Measurements from ENCODE around the gene TPO. TPM values are rescaled to one million over a fixed set of nuclear protein-coding genes. Genes with fewer than 3 reads are reported as not detected.

Gene TPO
- total RNA-seq, 5 donors from 2014 or later (not counting 1 experiment from before 2014, with no cell fraction given) = 0.18 to 0.26 TPM; not detected in 3

GRCh38 chr2:1497122-1497611, 83.9 kb downstream of the TPO start:
- H3K4me1 Mint-ChIP-seq = peaks cover 0 to 5% (median 2%) of the 10 kb centered on the region in 3 donors
- H3K27me3 ChIP-seq (replicated peaks in 1 of 2; ENCODE audit: control insufficient read depth in 2 of 2, extremely low read depth in 1 of 2, insufficient read depth in 2 of 2, low read length in 1 of 2) = no peaks in the 10 kb centered on the region
- ATAC-seq (replicated peaks in 1 of 4) (no peak), DNase-seq (no peak)
- H3K4me3 Mint-ChIP-seq = no peak overlapping the region
- no peak overlapping the region for H3K27ac Mint-ChIP-seq
- ChIA-PET CTCF (no interaction called here), POLR2A (no interaction called here)
- H3K27me3 Mint-ChIP-seq = no peaks in the 10 kb centered on the region
- H3K36me3 Mint-ChIP-seq = no peaks in the 10 kb centered on the region
- H3K9me3 Mint-ChIP-seq = no peaks in the 10 kb centered on the region
- no peaks in the 10 kb centered on the region for H3K9me3 ChIP-seq
- no peak overlapping the region for H3K4me3 ChIP-seq (ENCODE audit: control insufficient read depth in 1 of 2, extremely low read depth in 1 of 2, low read length in 1 of 2)
- no peaks in the 10 kb centered on the region for H3K4me1 ChIP-seq (ENCODE audit: control insufficient read depth in 1 of 2, extremely low read depth in 1 of 2, insufficient read depth in 2 of 2, low read length in 2 of 2)
- no peak overlapping the region for H3K27ac ChIP-seq (ENCODE audit: low read length)
- no peaks in the 10 kb centered on the region for H3K36me3 ChIP-seq (ENCODE audit: control insufficient read depth in 2 of 2, extremely low read depth in 1 of 2, insufficient read depth in 1 of 2, low read length in 1 of 2)
- WGBS (ENCODE audit: insufficient coverage) = 83% methylated on average over 11 of the region's 13 CpGs

- Histone ChIP-seq H3K9me3 (no peaks in the 10 kb centered on the region), H3K4me1 (ENCODE audit: control insufficient read depth in 1 of 2, extremely low read depth in 1 of 2, insufficient read depth in 2 of 2, low read length in 2 of 2) (no peaks in the 10 kb centered on the region), H3K27ac (ENCODE audit: low read length) (no peak overlapping the region), H3K36me3 (ENCODE audit: control insufficient read depth in 2 of 2, extremely low read depth in 1 of 2, insufficient read depth in 1 of 2, low read length in 1 of 2) (no peaks in the 10 kb centered on the region), H3K4me3 (ENCODE audit: control insufficient read depth in 1 of 2, extremely low read depth in 1 of 2, low read length in 1 of 2) (no peak overlapping the region), H3K27me3 (replicated peaks in 1 of 2; ENCODE audit: control insufficient read depth in 2 of 2, extremely low read depth in 1 of 2, insufficient read depth in 2 of 2, low read length in 1 of 2) (no peaks in the 10 kb centered on the region)
- WGBS (ENCODE audit: insufficient coverage) = 56% methylated on average over 4 of the region's 7 CpGs
- peaks cover 0 to 5% (median 2%) of the 10 kb centered on the region in 3 donors for H3K4me1 Mint-ChIP-seq
- no peak for ATAC-seq (replicated peaks in 1 of 4)
- DNase-seq = no peak
- H3K27ac Mint-ChIP-seq = no peak overlapping the region
- no peaks in the 10 kb centered on the region for H3K27me3 Mint-ChIP-seq
- POLR2A ChIA-PET = no interaction called here
- no peaks in the 10 kb centered on the region for H3K36me3 Mint-ChIP-seq
- no peaks in the 10 kb centered on the region for H3K9me3 Mint-ChIP-seq
- H3K4me3 Mint-ChIP-seq = no peak overlapping the region
- CTCF ChIA-PET = no interaction called here
Measured at GRCh38 chr2:1498176-1498575, 84.9 kb downstream of the TPO start.

DNA sequence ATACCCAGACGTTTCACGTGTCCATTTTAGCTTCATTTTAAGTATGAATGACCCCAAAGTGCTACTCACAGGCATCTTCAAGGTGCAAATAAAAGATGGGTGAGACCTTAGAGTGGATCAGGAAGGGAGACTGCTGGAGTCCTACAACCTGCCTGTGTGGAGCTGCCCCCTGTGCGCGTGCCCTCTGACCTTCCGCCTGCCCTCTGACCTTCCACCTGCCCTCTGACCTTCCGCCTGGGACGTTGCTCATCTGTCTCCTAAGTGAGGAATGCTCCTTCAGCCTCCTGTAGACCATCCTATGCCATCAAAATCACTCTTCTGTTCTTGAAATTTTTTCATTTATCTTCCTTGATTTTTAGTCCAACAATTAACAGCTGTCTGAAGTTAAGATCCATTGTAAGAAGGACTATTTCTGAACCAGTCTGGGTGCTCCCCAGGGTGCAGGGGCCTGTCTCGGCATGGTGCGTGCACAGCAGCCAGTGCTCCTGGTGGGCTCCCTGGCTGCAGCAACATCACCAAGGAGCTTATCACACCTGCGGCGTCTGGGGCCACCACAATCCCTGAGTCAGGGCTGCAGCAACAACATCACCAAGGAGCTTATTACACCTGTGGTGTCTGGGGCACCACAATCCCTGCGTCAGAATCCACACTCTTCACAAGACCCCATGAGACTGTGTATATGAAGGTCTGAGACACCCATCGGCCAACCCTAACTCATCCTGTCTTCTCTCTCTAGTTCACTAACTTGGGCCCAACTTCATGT, 86.0 kb downstream of the TPO start:
- no peaks in the 10 kb centered on the region for H3K27me3 ChIP-seq (replicated peaks in 1 of 2; ENCODE audit: control insufficient read depth in 2 of 2, extremely low read depth in 1 of 2, insufficient read depth in 2 of 2, low read length in 1 of 2)
- ChIA-PET POLR2A (no interaction called here), CTCF (no interaction called here)
- no peak overlapping the region for H3K27ac ChIP-seq (ENCODE audit: low read length)
- DNase-seq (no peak), ATAC-seq (replicated peaks in 1 of 4) (no peak)
- Mint-ChIP-seq H3K27ac (no peak overlapping the region), H3K36me3 (no peaks in the 10 kb centered on the region), H3K27me3 (no peaks in the 10 kb centered on the region), H3K4me1 (peaks cover 0 to 5% (median 2%) of the 10 kb centered on the region in 3 donors), H3K4me3 (no peak overlapping the region), H3K9me3 (no peaks in the 10 kb centered on the region)
- 91% methylated on average over 12 of the region's 13 CpGs for WGBS (ENCODE audit: insufficient coverage)
- no peaks in the 10 kb centered on the region for H3K9me3 ChIP-seq
- H3K4me3 ChIP-seq (ENCODE audit: control insufficient read depth in 1 of 2, extremely low read depth in 1 of 2, low read length in 1 of 2) = no peak overlapping the region
- no peaks in the 10 kb centered on the region for H3K36me3 ChIP-seq (ENCODE audit: control insufficient read depth in 2 of 2, extremely low read depth in 1 of 2, insufficient read depth in 1 of 2, low read length in 1 of 2)
- H3K4me1 ChIP-seq (ENCODE audit: control insufficient read depth in 1 of 2, extremely low read depth in 1 of 2, insufficient read depth in 2 of 2, low read length in 2 of 2) = no peaks in the 10 kb centered on the region

DNA sequence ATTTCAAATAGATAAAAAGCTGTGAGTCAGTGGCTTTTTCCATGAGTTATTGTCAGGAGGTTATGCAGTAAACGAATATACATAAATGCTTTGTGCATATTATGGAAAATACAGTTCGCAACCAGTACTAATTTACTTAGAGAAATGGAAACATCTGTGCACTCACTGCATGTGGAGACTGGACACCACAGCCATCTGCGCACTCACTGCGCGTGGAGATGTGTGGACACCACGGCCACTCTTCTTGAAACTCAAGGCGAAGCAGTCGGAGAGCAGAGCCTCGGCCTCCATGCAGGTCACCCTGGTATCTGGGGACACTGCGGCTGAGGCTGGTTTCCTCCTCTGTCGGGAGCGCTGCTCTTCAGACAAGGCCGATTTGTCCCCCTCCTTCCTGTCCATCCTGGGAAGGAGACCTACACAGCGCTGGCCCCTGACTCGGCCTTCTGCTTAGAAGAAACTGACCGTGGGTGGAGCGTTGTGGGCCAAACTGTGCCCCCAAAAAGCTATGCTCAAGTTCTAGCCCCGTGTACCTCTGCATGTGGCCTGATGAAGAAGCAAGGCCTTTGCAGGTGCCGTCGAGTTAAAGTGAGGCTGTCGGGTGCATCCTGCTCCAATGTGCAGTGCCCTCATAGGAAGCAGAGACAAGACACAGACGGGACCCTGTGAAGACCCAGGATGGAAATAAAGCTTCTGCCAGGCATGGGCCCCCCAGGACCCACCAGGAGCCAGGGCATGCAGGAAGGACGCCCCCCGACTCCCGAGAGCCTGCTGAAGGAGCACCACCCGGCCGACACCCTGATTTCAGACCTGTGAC, 88.0 kb downstream of the TPO start:
- Mint-ChIP-seq H3K27ac (no peak overlapping the region), H3K4me3 (no peak overlapping the region), H3K36me3 (no peaks in the 10 kb centered on the region), H3K9me3 (no peaks in the 10 kb centered on the region), H3K27me3 (no peaks in the 10 kb centered on the region), H3K4me1 (peaks cover 0 to 5% (median 0%) of the 10 kb centered on the region in 3 donors)
- no peak overlapping the region for H3K27ac ChIP-seq (ENCODE audit: low read length)
- no peaks in the 10 kb centered on the region for H3K36me3 ChIP-seq (ENCODE audit: control insufficient read depth in 2 of 2, extremely low read depth in 1 of 2, insufficient read depth in 1 of 2, low read length in 1 of 2)
- WGBS (ENCODE audit: insufficient coverage) = 83% methylated on average over 27 of the region's 27 CpGs
- H3K4me1 ChIP-seq (ENCODE audit: control insufficient read depth in 1 of 2, extremely low read depth in 1 of 2, insufficient read depth in 2 of 2, low read length in 2 of 2) = no peaks in the 10 kb centered on the region
- H3K4me3 ChIP-seq (ENCODE audit: control insufficient read depth in 1 of 2, extremely low read depth in 1 of 2, low read length in 1 of 2) = no peak overlapping the region
- no peaks in the 10 kb centered on the region for H3K27me3 ChIP-seq (replicated peaks in 1 of 2; ENCODE audit: control insufficient read depth in 2 of 2, extremely low read depth in 1 of 2, insufficient read depth in 2 of 2, low read length in 1 of 2)
- ATAC-seq (replicated peaks in 1 of 4) = no peak
- ChIA-PET POLR2A (no interaction called here), CTCF (no interaction called here)
- no peaks in the 10 kb centered on the region for H3K9me3 ChIP-seq
- DNase-seq = no peak

- Mint-ChIP-seq H3K4me3 (no peak overlapping the region), H3K9me3 (no peaks in the 10 kb centered on the region), H3K36me3 (no peaks in the 10 kb centered on the region), H3K27ac (no peak overlapping the region), H3K4me1 (peaks cover 0 to under 1% (median 0%) of the 10 kb centered on the region in 3 donors), H3K27me3 (no peaks in the 10 kb centered on the region)
- H3K9me3 ChIP-seq = no peaks in the 10 kb centered on the region
- ChIA-PET POLR2A (no interaction called here), CTCF (no interaction called here)
- H3K4me1 ChIP-seq (ENCODE audit: control insufficient read depth in 1 of 2, extremely low read depth in 1 of 2, insufficient read depth in 2 of 2, low read length in 2 of 2) = no peaks in the 10 kb centered on the region
- H3K4me3 ChIP-seq (ENCODE audit: control insufficient read depth in 1 of 2, extremely low read depth in 1 of 2, low read length in 1 of 2) = no peak overlapping the region
- no peak for DNase-seq
- 84% methylated on average over 4 of the region's 6 CpGs for WGBS (ENCODE audit: insufficient coverage)
- no peaks in the 10 kb centered on the region for H3K27me3 ChIP-seq (replicated peaks in 1 of 2; ENCODE audit: control insufficient read depth in 2 of 2, extremely low read depth in 1 of 2, insufficient read depth in 2 of 2, low read length in 1 of 2)
- no peak for ATAC-seq (replicated peaks in 1 of 4)
- H3K27ac ChIP-seq (ENCODE audit: low read length) = no peak overlapping the region
- no peaks in the 10 kb centered on the region for H3K36me3 ChIP-seq (ENCODE audit: control insufficient read depth in 2 of 2, extremely low read depth in 1 of 2, insufficient read depth in 1 of 2, low read length in 1 of 2)
Measured at GRCh38 chr2:1501991-1502390, 88.7 kb downstream of the TPO start.

DNA sequence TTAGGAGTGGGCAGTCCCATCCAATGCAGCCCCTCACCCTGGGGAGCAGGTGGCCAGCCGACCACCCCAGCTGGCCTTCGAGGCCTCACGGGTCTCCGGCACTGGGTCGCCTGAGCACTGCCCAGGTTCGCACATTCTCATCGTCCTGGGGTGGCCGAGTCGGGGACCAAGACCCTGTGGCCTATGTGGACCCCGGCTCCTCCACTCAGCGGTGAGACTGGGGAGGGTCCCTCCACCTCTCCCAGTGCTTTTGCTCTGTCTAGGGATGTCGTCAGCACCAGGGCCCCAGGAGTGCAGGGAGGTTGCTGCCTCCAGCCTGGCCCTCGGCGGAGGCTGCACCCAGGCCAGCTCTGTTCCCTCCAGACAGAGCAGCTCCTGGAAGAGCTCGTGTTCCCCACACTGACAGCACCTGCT, 89.6 kb downstream of the TPO start:
- ATAC-seq (replicated peaks in 1 of 4) = no peak
- Mint-ChIP-seq H3K9me3 (no peaks in the 10 kb centered on the region), H3K4me1 (no peaks in the 10 kb centered on the region), H3K4me3 (no peak overlapping the region), H3K27me3 (no peaks in the 10 kb centered on the region), H3K36me3 (no peaks in the 10 kb centered on the region), H3K27ac (no peak overlapping the region)
- no peak overlapping the region for H3K27ac ChIP-seq (ENCODE audit: low read length)
- H3K9me3 ChIP-seq = no peaks in the 10 kb centered on the region
- ChIA-PET POLR2A (no interaction called here), CTCF (no interaction called here)
- H3K36me3 ChIP-seq (ENCODE audit: control insufficient read depth in 2 of 2, extremely low read depth in 1 of 2, insufficient read depth in 1 of 2, low read length in 1 of 2) = no peaks in the 10 kb centered on the region
- H3K4me3 ChIP-seq (ENCODE audit: control insufficient read depth in 1 of 2, extremely low read depth in 1 of 2, low read length in 1 of 2) = no peak overlapping the region
- WGBS (ENCODE audit: insufficient coverage) = 87% methylated on average over 15 of the region's 15 CpGs
- DNase-seq = no peak
- H3K4me1 ChIP-seq (ENCODE audit: control insufficient read depth in 1 of 2, extremely low read depth in 1 of 2, insufficient read depth in 2 of 2, low read length in 2 of 2) = no peaks in the 10 kb centered on the region
- H3K27me3 ChIP-seq (replicated peaks in 1 of 2; ENCODE audit: control insufficient read depth in 2 of 2, extremely low read depth in 1 of 2, insufficient read depth in 2 of 2, low read length in 1 of 2) = no peaks in the 10 kb centered on the region
